Thyroid gland (tissue), 4 donors: Measurements from ENCODE around the gene SECTM1.

Source experiments
- CTCF ChIP-seq, 6 experiments: fragments of 200-600 bp in 3 of 6; fragments of 450-650 bp in 3 of 6; sonication (generic) in 3 of 6; IDR thresholded peaks; one replicate each; pipeline ENCODE4 v1.5.1; 2016 to 2019; ENCODE audit warnings: antibody characterized with exemption in 6 of 6, mild to moderate bottlenecking in 2 of 6, inconsistent platforms in 1 of 6, moderate library complexity in 1 of 6
- POLR2A ChIP-seq, 2 donors: fragments of 450-650 bp; IDR thresholded peaks; one replicate each; pipeline ENCODE4 v1.6.1; 2017; ENCODE audit warnings: antibody characterized with exemption in 2 of 2, mild to moderate bottlenecking in 2 of 2, moderate library complexity in 1 of 2

GRCh38 chr17:82350182-82351030 lies 16.8 kb upstream of the SECTM1 start:
- TF ChIP-seq CTCF (IDR thresholded peaks at IDR 0.05), result no peak
- no peak for TF ChIP-seq POLR2A (IDR thresholded peaks at IDR 0.05)
